ENCODE results near the gene BEND2. TPM values are rescaled to one million over a fixed set of nuclear protein-coding genes. Genes with fewer than 3 reads are reported as not detected.

BEND2 gene
- total and polyA plus RNA-seq, 4 donors, result 0.09 TPM; not detected in 3

DNA sequence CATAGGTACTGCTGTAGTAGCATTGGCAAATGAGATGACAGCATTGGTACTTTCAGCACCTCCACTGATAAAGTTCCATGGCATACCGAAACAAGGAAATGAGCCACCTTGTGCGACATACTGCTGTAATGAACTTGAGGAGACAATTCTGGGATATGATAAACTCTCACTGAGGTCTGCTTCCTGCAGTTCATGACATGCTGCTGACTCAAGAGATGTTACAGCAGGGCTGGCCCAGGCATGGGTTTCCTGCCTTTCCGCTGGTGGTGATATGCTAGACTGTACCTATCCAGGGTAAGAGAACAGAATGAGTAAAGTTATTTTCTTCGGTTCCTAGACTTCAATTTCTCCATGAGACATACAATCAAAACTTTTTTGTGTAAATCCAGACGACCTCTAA lies 17.1 kb downstream of the BEND2 start (continued):
- TF ChIP-seq NR2F2 (IDR thresholded peaks at IDR 0.05), result no peak
- TF ChIP-seq RAD21 (IDR thresholded peaks at IDR 0.05), result no peak
- no peak for TF ChIP-seq GABPA (IDR thresholded peaks at IDR 0.05 in 1 of 2, conservative IDR thresholded peaks at IDR 0.05 in 1 of 2)
- no peak for TF ChIP-seq FOXA2 (IDR thresholded peaks at IDR 0.05)
- TF ChIP-seq, protein P1, sequence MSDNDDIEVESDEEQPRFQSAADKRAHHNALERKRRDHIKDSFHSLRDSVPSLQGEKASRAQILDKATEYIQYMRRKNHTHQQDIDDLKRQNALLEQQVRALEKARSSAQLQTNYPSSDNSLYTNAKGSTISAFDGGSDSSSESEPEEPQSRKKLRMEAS (IDR thresholded peaks at IDR 0.05), result no peak
- TF ChIP-seq TAF1 (conservative IDR thresholded peaks at IDR 0.05), result no peak

DNA sequence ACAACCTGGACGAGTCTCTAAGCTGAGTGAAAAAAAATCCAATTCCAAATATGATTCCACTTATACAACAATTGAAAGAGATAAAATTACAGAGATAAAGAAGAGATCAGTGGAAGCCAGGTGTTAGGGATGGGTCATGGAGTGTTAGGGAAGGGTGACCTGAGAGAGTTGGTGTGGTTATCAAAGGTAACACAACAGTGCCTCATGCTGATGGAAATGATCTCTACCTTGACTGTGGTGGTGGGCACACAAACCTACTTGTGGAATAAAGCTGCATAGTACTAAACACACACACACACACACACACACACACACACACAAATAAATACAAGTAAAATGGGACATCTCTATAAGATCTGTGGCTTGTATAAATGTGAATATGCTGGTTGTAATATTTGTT lies 26.0 kb downstream of the BEND2 start:
- no peaks in the 10 kb centered on the region for H3K9me3 ChIP-seq (ENCODE audit: control insufficient read depth in 4 of 4, low read length in 3 of 4)
- TF ChIP-seq RAD21 (IDR thresholded peaks at IDR 0.05), result no peak
- no peak for TF ChIP-seq SP1 (IDR thresholded peaks at IDR 0.05)
- TF ChIP-seq, protein P2, sequence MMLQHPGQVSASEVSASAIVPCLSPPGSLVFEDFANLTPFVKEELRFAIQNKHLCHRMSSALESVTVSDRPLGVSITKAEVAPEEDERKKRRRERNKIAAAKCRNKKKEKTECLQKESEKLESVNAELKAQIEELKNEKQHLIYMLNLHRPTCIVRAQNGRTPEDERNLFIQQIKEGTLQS (IDR thresholded peaks at IDR 0.05), result no peak
- TF ChIP-seq TAF1 (conservative IDR thresholded peaks at IDR 0.05), result no peak
- no peak for TF ChIP-seq FOXA1 (IDR thresholded peaks at IDR 0.05)
- TF ChIP-seq GABPA (IDR thresholded peaks at IDR 0.05 in 1 of 2, conservative IDR thresholded peaks at IDR 0.05 in 1 of 2), result no peak
- TF ChIP-seq EGR1 (IDR thresholded peaks at IDR 0.05; ENCODE audit: low read depth in 2 of 2), result no peak
- no peak for TF ChIP-seq NR2F2 (IDR thresholded peaks at IDR 0.05)
- TF ChIP-seq, protein P3, sequence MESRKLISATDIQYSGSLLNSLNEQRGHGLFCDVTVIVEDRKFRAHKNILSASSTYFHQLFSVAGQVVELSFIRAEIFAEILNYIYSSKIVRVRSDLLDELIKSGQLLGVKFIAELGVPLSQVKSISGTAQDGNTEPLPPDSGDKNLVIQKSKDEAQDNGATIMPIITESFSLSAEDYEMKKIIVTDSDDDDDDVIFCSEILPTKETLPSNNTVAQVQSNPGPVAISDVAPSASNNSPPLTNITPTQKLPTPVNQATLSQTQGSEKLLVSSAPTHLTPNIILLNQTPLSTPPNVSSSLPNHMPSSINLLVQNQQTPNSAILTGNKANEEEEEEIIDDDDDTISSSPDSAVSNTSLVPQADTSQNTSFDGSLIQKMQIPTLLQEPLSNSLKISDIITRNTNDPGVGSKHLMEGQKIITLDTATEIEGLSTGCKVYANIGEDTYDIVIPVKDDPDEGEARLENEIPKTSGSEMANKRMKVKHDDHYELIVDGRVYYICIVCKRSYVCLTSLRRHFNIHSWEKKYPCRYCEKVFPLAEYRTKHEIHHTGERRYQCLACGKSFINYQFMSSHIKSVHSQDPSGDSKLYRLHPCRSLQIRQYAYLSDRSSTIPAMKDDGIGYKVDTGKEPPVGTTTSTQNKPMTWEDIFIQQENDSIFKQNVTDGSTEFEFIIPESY (IDR thresholded peaks at IDR 0.05), result no peak
- TF ChIP-seq JUND (IDR thresholded peaks at IDR 0.05), result no peak
- TF ChIP-seq, protein P4, sequence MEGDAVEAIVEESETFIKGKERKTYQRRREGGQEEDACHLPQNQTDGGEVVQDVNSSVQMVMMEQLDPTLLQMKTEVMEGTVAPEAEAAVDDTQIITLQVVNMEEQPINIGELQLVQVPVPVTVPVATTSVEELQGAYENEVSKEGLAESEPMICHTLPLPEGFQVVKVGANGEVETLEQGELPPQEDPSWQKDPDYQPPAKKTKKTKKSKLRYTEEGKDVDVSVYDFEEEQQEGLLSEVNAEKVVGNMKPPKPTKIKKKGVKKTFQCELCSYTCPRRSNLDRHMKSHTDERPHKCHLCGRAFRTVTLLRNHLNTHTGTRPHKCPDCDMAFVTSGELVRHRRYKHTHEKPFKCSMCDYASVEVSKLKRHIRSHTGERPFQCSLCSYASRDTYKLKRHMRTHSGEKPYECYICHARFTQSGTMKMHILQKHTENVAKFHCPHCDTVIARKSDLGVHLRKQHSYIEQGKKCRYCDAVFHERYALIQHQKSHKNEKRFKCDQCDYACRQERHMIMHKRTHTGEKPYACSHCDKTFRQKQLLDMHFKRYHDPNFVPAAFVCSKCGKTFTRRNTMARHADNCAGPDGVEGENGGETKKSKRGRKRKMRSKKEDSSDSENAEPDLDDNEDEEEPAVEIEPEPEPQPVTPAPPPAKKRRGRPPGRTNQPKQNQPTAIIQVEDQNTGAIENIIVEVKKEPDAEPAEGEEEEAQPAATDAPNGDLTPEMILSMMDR (IDR thresholded peaks at IDR 0.05; ENCODE audit: low read depth, low read length, missing input control), result no peak
- no peak for TF ChIP-seq HNF4G (IDR thresholded peaks at IDR 0.05)
- no peak for TF ChIP-seq RXRA (IDR thresholded peaks at IDR 0.05)
- no peak for TF ChIP-seq FOXA2 (IDR thresholded peaks at IDR 0.05)
- no peak for TF ChIP-seq YY1 (IDR thresholded peaks at IDR 0.05)
- TF ChIP-seq, protein P1 (IDR thresholded peaks at IDR 0.05), result no peak
- no peak overlapping the region for H3K4me3 ChIP-seq (ENCODE audit: low read depth in 1 of 3, low read length in 3 of 3)
- 80% methylated on average over 1 of the region's 1 CpG for WGBS
- H3K9ac ChIP-seq (ENCODE audit: low read depth in 1 of 2, low read length in 2 of 2), result no peak overlapping the region
- H3K4me1 ChIP-seq (ENCODE audit: control insufficient read depth in 4 of 4, insufficient read depth in 4 of 4, low read length in 3 of 4), result no peaks in the 10 kb centered on the region
- no peak for DNase-seq (ENCODE audit: low spot score)
- H3K27me3 ChIP-seq (ENCODE audit: control insufficient read depth in 4 of 4, insufficient read depth in 4 of 4, low read length in 3 of 4), result peaks cover 0 to 2% (median 0%) of the 10 kb centered on the region in 4 donors
- no peaks in the 10 kb centered on the region for H3K36me3 ChIP-seq (ENCODE audit: control insufficient read depth in 4 of 4, insufficient read depth in 3 of 4, low read depth in 1 of 4, low read length in 3 of 4)
- no peak overlapping the region for H3K27ac ChIP-seq (ENCODE audit: low read depth in 1 of 2, low read length in 2 of 2)

DNA sequence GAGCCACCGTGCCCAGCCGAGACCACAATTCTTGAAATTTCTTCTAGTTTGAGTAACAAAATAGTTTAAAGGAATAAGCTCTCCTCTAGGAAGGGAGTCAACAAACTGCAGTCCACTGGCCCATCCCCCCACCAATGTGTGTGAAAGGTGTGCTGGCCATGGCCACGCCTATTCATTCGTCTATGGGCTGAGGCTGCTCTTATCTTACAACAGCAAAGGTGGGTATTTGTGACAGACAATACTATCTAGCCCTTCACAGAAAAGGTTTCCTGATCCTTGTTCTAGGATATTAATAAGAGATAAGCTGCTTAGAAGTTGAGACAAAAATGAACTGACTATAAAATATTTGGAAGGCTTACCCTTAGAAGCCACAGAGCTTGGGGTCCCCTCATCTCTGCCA lies 41.2 kb downstream of the BEND2 start:
- no peak overlapping the region for H3K27ac ChIP-seq (ENCODE audit: low read depth in 1 of 2, low read length in 2 of 2)
- 80% methylated on average over 4 of the region's 4 CpGs for WGBS
- DNase-seq (ENCODE audit: low spot score), result no peak
- TF ChIP-seq EGR1 (IDR thresholded peaks at IDR 0.05; ENCODE audit: low read depth in 2 of 2), result no peak
- TF ChIP-seq, protein P4 (IDR thresholded peaks at IDR 0.05; ENCODE audit: low read depth, low read length, missing input control), result no peak
- no peak for TF ChIP-seq TAF1 (conservative IDR thresholded peaks at IDR 0.05)
- TF ChIP-seq GABPA (IDR thresholded peaks at IDR 0.05 in 1 of 2, conservative IDR thresholded peaks at IDR 0.05 in 1 of 2), result no peak
- no peak for TF ChIP-seq RAD21 (IDR thresholded peaks at IDR 0.05)
- TF ChIP-seq SP1 (IDR thresholded peaks at IDR 0.05), result no peak
- TF ChIP-seq, protein P1 (IDR thresholded peaks at IDR 0.05), result no peak
- TF ChIP-seq HNF4G (IDR thresholded peaks at IDR 0.05), result no peak
- no peak overlapping the region for H3K9ac ChIP-seq (ENCODE audit: low read depth in 1 of 2, low read length in 2 of 2)
- H3K4me1 ChIP-seq (ENCODE audit: control insufficient read depth in 4 of 4, insufficient read depth in 4 of 4, low read length in 3 of 4), result no peaks in the 10 kb centered on the region
- H3K36me3 ChIP-seq (ENCODE audit: control insufficient read depth in 4 of 4, insufficient read depth in 3 of 4, low read depth in 1 of 4, low read length in 3 of 4), result no peaks in the 10 kb centered on the region
- H3K9me3 ChIP-seq (ENCODE audit: control insufficient read depth in 4 of 4, low read length in 3 of 4), result peaks cover 0 to 2% (median 0%) of the 10 kb centered on the region in 4 donors
- no peak overlapping the region for H3K4me3 ChIP-seq (ENCODE audit: low read depth in 1 of 3, low read length in 3 of 3)
- no peaks in the 10 kb centered on the region for H3K27me3 ChIP-seq (ENCODE audit: control insufficient read depth in 4 of 4, insufficient read depth in 4 of 4, low read length in 3 of 4)
